Heart left ventricle (tissue), 13 donors: ENCODE results near the gene TCF7L2.

ENCODE experiments used
- CTCF ChIP-seq, 12 donors: fragments of 200-600 bp; sonication (generic) in 4 of 12; IDR thresholded peaks; one replicate each; pipeline versions ENCODE4 v1.5.0 to v1.8.0; 2018 to 2022; ENCODE audit warnings: antibody characterized with exemption in 12 of 12, mild to moderate bottlenecking in 5 of 12
- POLR2A ChIP-seq, 2 donors: fragments of 450-650 bp; IDR thresholded peaks; one replicate each; pipeline ENCODE4 v1.6.1; 2017; ENCODE audit warnings: antibody characterized with exemption in 2 of 2, mild to moderate bottlenecking in 2 of 2, moderate library complexity in 2 of 2
- donor health status: ischemic (EF 13 %, LVEDD 7.1; RV severe dilation, severe dysfunction).
- donor health status: DM: no; HTN: yes; CAD: no.
- donor health status: DM: no; HTN: no; CAD: no.
- donor health status: ischemic (EF 25% LVEDD 6.9; RV normal size, moderate dysfunction).
- donor health status: ischemic (EF 25% LVEDD 5.7; RV mildly dilated, moderate dysfunction).
- donor health status: ischemic (EF 35%, LVEDD 5.7; RV mildly dilated, moderate dysfunction).
- donor health status: nonischemic (EF 11% LVEDD 7.7; RV severe dilation, severe dysfunction).
- donor health status: DM: yes; HTN: yes; CAD: no.
- donor health status: PGD.
- donor health status: ischemic (EF 29% LVEDD 5.4; RV normal size, mild dysfunction).
- donor health status: nonischemic (EF 23%, LVEDD 6.1; RV moderate dilation, normal function).

- TF ChIP-seq CTCF (IDR thresholded peaks at IDR 0.05) = no peak
- no peak for TF ChIP-seq POLR2A (IDR thresholded peaks at IDR 0.05)
Observed at GRCh38 chr10:113144576-113144975, 194.5 kb downstream of the TCF7L2 start.
